Ovary (tissue), 3 donors: Measurements from ENCODE around the gene ANKRD44.

ENCODE experiments used
- CTCF ChIP-seq, 3 donors: fragments of 450-650 bp in 2 of 3; fragments of 200-600 bp in 1 of 3; IDR thresholded peaks; one replicate each; pipeline versions ENCODE4 v1.5.1 to v1.8.0; 2016 to 2022; ENCODE audit warnings: antibody characterized with exemption in 3 of 3, mild to moderate bottlenecking in 1 of 3
- EP300 ChIP-seq: sonication (generic); formaldehyde crosslinking; IDR thresholded peaks from one replicate; pipeline ENCODE4 v1.6.1; 2017; ENCODE audit warnings: antibody characterized with exemption
- POLR2A ChIP-seq: fragments of 450-650 bp; IDR thresholded peaks from one replicate; pipeline ENCODE4 v1.6.1; 2017; ENCODE audit warnings: antibody characterized with exemption, mild to moderate bottlenecking, moderate library complexity
- donor health status: DM: no; HTN: no; CAD: no.

GRCh38 chr2:197028230-197028629 lies 282.4 kb downstream of the ANKRD44 start:
- no peak for TF ChIP-seq CTCF (IDR thresholded peaks at IDR 0.05)
- no peak for TF ChIP-seq EP300
- no peak for TF ChIP-seq POLR2A
